NCI-H187 treated with DMSO at 0.1 percent for 48 hours (cell line): ENCODE data around the gene KRTAP5-10.
"Not testable (repeated sequence)": the region's sequence is repeated elsewhere in the genome, so short reads cannot be mapped to it uniquely, and the experiment has no call there.

Source experiments
- DNase-seq: peaks from one replicate; lab custom pipeline; 2025; lab: John Stamatoyannopoulos, UW

The KRTAP5-10 gene

DNA sequence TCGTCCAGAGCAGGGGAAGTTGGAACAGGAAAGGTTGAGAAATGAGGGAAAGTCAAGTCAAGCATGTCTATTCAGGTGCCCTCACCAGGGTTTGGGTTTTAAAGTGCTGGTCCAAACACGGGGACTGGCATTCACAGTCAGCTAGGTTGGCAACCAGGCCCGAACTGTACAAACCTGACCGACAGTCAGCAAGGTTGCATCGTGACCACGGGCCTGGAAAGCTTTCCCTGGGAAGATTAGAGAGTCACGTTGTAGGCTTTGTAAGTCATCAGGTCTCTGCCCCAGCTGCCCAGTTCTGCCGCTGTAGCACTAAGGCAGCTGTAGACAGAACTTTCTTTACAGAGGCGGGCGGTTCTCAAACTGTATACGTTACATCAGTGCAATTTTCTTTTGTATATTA lies 7.4 kb downstream of the KRTAP5-10 start:
- no peak for DNase-seq

DNA sequence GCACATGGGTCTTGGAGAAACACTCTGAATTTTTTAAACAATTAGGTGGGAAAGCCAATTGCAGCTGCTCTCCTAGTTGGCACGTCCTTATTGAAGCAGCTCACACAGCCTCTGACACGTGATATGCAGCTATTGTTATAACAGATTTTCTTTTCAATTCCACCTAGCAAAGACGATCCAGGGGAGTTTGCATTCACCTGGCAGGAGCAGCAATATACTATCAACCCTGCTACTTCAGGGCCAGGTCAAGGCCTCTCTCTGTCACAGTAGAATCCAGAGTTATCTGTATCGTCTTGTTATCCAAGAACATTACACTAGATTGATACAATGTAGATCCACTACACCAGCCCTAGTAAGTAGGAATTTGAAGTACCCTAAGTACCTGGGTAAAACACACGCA lies 9.1 kb downstream of the KRTAP5-10 start:
- DNase-seq = no peak

DNA sequence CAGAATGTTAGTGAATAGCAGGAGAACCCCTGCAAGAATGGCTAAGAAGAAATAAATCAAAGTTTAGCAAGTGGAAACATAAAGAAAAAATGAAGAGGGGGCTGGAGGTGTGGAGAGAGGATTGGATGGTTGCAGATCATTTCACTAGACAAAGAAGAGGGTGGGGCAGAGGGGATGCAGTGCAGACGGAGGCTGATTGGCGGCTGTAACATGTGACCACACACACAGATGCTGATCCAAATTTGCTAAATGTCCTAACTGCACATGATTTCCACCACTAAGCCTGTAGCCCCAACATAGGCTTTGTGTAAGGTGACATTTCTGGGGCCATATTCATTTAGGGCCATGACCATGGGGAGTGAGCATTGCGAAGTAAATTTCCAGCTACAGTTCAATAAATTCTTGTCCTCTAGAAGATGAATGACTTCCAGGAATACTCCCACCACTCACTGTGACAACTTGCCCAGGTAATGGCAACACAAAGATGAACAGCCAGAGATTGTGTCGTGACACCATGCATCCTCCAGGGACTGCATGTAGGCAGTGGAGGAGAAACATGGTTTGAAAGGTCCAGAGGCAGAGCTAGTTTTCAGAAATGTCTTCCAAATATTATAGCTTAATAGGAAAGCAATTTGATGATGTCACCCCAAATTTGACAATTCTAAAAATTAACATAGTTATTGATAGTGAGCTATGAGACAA lies 10.5 kb downstream of the KRTAP5-10 start:
- DNase-seq = no peak

DNA sequence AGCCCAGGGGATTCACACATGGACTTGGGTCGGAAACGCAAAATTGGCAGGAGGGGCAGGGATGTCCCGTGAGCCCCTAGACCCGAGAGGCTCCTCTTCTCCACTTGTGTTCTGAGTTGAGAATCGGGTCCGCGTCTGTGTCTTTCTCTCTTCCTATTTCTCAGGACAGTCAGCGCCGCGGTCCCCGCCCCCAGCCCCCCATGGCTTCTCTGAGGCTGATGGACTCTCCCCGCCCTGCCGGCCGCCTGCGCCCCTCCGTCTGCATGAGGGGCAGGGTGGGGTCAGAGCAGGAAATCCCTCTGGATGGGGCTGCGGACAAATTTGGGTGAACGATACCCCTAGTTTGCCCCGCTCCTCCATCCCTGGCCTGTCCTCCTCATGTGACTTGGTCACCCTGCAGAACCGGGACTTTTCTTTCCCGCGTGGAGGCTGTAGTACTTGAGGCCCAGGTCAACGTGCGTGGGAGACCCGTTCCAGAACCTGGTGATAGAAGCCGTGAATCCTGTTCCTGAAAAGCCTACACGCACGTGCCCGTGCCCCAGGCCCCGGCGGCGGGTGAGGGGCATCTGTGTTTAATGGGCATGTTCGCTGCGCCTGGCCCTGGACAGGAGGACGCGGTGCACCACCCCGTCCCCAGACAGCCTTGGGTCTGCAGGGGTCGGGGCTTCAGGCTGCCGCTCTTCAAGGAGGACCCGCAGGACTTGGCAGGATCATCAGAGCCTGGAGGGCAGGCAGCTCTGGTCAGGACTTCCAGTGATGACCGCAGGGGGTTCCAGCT lies 11.5 kb downstream of the KRTAP5-10 start:
- not testable (repeated sequence) for DNase-seq

DNA sequence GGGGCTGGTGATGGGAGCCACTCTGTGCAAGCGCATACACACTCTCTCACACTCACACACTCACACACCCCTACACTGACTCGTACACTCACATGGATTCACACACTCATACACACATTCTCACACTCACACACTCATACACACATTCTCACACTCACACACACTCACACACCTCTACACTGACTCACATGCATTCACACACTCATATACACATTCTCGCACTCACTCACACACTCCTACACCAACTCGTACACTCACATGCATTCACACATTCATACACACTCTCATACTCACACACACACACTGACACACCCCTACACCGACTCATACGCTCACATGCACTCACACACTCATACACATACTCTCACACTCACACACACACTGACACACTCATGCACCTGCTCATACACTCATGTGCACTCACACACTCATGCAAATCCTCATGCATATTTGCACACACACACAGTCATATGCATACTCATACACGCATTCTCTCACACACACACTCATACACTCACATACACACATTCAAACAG lies 12.2 kb downstream of the KRTAP5-10 start:
- no peak for DNase-seq

DNA sequence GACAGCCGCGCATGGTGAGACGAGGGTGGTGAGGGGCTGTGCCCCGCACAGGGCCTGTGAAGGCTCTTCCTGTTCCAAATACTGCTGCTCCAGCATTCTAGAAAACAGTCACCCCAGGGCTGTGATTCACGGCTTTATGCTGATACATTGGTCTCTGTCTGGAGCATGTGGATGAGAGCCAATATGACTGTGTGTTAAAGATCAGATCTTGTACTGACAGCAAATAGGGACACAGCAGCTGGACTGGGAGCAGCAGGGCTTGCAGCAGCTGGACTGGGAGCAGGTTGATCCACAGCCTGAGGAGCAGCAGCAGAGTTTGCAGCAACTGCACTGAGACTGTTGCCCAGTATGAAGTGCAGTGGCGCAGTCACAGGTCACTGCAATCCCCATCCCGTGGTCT lies 14.2 kb downstream of the KRTAP5-10 start:
- not testable (repeated sequence) for DNase-seq

DNA sequence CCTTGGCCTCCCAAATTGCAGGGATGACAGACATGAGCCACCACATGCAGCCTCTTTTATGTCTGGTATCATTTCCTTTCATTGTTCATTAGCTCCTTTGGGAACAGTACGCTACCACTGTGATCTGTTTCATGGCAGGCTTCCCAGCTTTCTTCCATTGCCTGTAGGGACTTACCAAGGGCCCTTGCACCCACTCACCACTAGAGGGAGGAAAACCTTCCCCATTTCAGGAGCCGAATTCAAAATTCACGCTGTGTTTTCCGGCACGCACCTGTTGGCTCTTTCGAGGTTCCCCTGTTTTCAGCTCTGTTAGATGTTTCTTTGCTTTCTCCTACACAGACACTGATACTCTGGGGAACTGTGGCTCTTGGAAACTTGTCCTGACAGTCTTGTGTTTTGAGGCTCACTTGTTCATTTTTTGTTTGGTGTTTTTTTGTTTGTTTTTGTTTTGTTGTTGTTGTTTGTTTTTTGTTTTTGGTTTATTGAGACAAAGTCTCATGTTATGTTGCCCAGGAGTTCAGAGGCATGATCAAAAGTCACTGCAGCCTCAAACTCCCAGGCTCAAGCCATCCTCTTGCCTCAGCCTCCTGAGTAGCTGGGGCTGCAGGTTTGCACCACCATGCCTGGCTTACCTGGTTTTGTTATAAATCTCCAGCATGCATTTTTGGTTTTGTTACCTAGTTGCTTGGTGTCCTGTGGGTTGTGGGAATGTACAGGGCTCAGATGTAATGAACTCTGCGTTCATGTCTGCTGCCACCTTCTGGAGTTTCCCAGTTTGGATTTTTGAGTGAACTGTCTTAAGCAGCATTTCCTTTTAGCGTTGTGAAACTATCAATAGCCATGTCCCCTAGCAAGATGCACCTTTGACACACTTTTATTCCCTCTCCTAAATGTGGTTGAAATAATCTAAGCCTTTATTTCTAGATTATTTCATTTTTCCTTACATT lies 15.0 kb downstream of the KRTAP5-10 start:
- DNase-seq = peak; percentile 22

DNA sequence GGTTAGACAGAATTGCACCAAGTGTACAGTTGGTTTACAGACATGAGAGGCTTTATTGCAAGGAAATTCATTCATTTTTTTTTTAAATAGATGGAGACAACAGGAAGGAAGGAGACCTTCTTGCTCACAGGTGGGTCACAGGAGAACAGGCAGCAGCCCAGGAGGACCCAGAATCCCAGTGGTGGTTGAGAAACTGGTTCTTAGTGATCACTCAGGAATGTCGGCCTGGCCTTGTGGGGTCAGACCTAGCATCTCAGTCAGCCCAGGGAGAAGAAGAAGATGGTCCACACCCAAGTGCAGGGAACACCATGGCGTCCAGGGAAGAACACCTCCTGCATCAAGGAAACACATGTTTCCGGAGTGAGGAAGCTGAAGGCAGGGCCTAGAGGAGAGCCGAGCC lies 16.5 kb downstream of the KRTAP5-10 start:
- DNase-seq = no peak

DNA sequence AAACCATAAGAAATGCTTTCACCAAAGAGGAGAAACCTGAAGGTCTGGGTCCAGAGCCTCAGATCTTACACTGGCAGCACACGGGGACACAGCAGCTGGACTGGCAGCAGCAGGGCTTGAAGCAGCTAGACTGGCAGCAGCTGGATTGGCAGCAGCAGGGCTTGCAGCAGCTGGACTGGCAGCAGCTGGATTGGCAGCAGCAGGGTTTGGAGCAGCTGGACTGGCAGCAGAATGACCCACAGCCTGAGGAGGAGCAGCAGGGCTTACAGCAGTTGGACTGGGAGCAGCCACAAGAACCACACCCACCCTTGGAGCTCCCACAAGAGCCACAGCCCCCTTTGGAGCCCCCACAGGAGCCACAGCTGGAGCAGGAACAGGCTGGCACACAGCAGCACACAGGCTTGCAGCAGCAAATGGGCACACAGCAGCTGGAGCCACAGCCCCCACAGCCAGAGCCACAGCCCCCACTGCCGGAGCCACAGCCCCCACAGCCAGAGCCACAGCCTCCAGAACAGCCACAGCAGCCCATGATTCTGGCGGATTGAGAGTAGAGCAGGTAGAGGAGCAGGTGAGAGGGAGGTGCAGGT lies 17.0 kb downstream of the KRTAP5-10 start, which contains the start of gene KRTAP5-11:
KRTAP5-11 (minus strand) TSS at position 567 of the 587 bp plus-strand sequence; CDS start at position 529, 38 bp downstream.
- DNase-seq = no peak

DNA sequence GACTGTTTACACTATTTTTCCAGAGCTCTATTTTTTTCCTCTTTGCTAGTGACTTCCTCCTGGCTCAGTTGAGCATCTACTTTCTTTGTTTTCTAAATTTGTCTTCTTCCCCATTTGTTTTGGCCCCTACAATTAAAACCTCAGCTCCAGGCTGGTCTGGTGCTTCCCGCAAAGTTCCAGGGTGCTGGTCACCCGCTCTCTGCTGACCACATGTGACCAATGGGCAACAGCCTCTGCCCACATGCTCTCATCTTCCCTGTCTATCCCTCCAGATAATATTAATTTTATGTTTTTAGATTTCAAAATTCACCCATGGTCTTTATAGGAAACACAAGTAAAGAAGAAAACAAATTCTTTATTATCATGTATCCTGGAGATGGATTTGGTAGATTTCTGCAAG lies 17.6 kb downstream of the KRTAP5-10 start:
- not testable (repeated sequence) for DNase-seq

DNA sequence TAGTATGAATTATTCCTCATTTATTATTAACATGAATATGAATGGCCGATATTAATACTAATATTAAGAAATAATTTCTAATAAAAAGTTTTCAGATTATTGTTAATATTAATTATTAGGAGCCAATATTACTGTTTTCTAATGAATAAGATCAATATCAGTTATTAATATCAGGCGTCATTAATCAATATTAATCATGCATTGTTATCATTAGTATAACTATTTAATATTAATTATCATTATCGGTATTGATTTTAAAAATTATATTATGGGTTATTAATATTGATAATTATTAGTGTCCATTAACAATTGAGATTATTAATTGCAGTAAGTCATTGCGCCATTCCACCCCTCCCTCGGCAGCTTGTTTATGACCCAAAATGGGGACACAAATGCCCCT lies 20.3 kb downstream of the KRTAP5-10 start:
- not testable (repeated sequence) for DNase-seq

DNA sequence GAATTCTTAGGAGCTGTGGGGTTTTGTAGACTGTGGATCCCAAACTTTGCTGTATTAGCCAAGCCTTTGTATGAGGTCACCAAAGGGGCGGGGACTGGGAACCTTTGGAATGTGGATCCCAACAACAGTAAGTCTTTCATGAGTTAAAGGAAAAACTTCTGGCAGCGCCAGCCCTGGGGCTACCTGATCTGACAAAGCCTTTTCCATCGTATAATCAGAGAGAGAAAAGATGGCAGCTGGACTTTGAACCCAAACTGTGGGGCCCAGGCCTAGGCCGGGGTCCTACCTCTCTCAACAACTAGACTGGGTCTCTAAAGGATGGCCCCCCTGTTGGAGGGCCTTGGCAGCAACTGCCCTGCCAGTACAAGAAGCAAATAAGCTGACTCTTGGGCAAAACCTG lies 23.0 kb downstream of the KRTAP5-10 start:
- DNase-seq = not testable (repeated sequence)

DNA sequence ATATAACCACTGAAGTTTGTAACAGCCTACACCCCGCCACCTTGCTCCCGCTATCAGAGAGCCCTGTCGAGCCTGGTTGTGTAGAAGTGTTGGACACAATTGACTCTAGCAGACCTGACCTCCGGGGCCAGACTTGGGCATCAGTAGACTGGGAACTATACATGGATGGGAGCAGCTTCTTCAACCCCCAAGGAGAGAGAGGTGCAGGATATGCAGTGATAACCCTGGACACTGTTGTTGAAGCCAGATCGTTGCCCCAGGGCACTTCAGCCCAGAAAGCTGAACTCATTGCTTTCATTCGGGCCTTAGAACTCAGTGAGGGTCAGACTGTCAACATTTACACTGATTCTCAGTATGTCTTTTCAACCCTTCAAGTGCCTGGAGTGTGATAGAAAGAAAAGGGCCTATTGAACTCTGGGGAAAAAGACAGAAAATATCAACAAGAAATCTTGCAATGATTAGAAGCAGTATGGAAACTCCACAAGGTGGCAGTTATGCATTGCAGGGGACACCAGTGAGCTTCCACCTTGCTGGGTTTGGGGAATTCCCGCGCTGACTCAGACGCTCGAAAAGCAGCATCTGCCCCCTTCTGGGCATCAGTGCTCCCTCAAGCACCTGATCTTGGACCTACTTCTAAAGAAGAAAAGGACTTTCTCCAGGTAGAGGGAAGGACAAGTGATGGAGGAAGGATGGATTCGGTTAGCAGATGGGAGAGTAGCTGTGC lies 23.6 kb downstream of the KRTAP5-10 start:
- not testable (repeated sequence) for DNase-seq

DNA sequence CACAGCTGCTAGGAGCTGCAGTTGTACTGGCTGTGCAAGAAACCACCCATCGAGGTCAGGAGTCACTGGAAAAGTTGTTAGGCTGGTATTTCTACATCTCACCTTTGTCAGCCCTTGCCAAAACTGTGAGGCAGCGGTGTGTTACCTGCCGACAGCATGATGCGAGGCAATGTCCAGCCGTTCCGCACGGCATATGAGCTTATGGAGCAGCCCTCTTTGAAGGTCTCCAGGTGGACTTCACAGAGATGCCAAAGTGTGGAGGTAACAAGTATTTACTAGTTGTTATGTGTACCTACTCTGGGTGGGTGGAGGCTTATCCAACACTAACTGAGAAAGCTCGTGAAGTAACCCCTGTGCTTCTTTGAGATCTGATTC lies 24.2 kb downstream of the KRTAP5-10 start:
- DNase-seq = not testable (repeated sequence)

DNA sequence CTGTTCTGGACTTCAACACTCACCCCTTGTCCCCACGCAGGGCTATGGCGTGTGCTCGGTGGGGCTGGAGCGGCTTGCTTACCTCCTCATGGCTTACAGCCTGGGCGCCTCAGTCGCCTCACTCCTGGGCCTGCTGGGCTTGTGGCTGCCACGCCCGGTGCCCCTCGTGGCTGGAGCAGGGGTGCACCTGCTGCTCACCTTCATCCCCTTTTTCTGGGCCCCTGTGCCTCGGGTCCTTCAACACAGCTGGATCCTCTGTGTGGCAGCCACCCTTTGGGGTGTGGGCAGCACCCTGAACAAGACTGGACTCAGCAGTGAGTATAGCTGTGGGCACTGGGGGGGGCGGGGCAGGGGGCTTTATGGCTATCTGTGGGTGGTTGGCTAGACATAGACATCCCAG lies 37.9 kb downstream of the KRTAP5-10 start:
- DNase-seq = not testable (repeated sequence)

DNA sequence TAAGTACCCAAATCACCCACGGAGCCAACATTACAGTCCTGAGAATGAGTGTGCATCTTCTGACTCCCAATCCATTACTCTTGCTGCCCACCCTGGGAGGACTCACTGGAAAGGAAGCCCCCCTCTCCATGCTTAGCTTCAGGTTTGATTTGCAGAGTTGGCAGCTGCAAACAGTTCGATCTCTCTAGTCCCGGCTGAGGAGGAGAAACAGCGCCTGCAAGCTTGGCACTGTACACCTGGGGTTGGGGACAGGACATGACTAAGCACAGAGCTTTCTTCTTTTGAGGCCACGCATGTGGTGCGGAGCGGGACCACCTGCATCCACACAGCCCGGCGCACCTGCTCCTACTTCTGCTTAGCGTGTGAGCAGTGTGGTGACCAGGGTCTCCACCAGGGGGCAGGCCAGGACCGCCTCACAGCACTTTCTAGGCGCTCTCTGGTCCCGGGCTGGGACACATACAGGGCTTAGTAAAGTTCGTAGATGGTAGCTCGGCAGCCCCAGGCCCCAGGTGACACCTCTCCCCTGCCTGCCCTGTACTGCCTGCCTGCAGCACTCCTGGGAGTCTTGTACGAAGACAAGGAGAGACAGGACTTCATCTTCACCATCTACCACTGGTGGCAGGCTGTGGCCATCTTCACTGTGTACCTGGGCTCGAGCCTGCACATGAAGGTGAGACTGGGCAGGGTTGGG lies 39.6 kb downstream of the KRTAP5-10 start:
- not testable (repeated sequence) for DNase-seq

DNA sequence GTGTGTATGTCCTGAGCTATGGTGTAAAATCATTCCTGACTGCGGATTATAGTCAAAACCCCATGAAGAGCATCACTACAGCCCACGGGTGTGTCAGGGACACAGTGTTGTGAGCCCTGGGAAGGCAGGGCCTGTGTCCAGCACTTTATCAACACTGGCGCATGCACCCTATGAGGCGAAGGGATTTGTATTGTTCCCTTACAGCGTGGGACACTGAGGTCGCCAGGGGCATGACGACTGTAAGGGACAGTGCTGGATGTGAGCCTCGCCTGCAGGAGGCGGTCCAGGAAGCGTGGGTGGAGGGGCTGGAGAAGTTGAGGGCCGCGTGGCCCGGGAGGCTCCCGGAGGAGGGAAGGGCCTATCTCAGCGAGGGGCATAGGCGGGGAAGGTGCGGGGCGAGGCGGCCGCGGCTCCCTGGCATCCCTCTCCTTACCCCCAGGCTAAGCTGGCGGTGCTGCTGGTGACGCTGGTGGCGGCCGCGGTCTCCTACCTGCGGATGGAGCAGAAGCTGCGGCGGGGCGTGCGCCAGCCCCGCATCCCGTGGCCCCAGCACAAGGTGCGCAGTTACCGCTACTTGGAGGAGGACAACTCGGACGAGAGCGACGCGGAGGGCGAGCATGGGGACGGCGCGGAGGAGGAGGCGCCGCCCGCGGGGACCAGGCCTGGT lies 41.6 kb downstream of the KRTAP5-10 start:
- not testable (repeated sequence) for DNase-seq

DNA sequence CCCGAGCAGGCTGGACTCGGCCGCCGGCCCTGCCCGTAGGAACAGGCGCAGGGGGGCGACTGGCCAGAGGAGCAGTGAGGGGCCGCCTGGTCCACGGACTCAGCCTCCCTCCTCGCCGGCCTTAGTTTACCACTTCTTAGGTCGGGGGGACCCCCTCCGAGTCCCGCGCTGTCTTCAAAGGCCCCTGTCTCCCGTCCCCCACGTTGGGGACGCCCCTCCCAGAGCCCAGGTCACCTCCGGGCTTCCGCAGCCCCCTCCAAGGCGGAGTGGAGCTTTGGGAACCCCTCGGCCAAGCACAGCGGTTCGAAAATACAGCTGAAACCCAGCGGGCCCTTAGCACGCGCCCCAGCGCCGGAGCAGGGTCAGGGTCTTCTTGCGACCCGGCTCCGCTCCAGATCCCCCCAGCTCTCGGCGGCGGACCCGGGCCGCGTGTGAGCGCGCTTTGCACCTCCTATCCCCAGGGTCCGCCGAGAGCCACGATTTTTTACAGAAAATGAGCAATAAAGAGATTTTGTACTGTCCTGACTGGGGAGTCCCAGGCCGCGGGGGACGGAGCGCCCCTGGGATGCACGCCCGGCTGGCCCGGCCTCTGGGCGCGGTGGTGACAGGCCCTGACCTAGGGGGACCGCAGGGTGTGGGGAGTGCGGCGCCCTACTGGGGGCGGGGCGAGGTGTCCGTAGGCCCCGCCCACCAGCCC lies 42.3 kb downstream of the KRTAP5-10 start:
- not testable (repeated sequence) for DNase-seq

DNA sequence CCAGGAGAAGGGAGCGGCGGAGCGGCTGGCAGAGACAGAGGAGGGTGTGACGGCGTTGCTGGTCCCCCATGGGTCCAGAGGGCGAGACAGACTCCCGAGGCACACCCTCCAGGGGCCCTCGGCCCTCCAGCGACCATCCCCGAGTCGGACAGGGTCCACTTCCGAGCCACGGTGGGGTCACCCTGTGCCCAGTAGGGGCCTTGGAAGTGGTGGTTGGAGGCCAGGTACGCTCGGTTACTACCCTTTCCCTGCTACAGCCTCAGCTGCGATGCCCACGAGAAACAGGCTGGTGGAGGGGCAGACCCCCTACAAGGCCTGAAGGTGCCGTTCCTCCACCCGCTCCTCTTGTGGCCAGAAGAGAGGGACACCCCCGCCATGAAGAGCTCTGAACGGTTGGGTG lies 42.9 kb downstream of the KRTAP5-10 start:
- not testable (repeated sequence) for DNase-seq
